ELF-1 (cell line): ENCODE results near the gene ZNF438.
"Not testable (repeated sequence)": the region's sequence is repeated elsewhere in the genome, so short reads cannot be mapped to it uniquely, and the experiment has no call there.

Experiments used
- DNase-seq: peaks from one replicate; pipeline ENCODE4 v3.0.0-alpha.2; 2016; ENCODE audit warnings: low read depth, low spot score

ZNF438 gene

DNA sequence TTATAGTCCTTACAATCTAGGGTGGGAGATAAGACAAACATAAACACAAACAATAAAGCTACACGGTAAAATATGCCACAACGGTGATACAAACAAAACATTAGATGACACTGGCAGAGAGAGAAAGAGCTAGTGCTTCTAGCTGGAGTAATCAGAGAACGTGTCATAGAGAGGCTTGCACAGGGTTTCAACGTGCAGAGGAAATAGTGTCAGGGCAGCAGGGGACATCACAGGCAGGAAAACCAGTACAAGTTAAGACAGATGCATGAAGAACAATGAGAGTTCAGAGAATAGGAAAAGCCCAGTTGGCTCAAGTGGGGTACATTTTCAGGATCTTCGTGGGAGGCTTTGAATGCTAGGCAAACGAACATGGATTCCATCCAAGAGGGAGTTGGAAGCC is 91.4 kb downstream of the ZNF438 start:
- DNase-seq: no peak

DNA sequence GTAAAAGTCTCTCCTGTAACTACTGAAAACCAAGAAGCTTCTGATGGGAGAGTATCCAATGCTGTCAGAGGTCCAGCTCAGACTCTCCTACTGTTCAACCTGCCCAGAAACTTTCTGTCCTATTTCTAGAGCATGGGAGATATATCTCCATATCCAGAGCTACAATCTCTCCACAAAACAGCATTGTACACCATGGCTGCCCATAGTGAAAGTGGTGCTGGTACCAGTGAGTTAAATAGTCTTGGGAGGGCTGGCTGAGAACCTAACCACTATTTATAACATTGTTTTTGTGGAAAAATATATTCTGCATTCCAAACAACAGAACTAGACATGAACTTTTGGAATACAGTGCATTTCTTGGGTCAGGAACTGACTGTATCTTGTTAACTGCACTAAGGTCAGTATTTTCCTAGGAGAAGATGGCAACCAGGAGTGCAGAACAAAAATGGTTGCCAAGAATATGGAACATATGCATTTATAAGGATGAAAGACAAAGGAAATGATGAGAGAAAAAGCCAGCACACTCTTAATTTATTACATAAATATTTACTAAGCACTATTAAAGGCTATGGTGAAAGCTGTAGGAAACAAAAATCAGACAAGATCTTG is 91.9 kb downstream of the ZNF438 start:
- no peak for DNase-seq

DNA sequence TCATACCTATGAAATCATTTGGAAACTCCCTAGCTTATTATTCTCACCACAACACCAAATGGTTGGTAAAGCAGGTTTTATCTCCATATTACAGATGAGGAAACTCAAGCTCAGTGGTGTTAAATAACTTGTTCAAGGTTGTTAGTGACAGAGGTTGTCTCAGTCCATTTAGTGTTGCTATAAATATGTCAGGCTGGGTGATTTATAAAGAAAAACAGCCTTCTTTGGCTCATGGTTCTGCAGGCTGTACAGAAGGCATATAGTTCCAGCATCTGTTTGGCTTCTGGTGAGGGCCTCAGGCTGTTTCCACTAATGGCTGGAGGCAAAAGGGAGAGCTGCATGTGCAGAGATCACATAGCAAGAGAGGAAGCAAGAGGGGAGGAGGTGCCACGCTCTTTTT is 96.6 kb downstream of the ZNF438 start:
- no peak for DNase-seq

DNA sequence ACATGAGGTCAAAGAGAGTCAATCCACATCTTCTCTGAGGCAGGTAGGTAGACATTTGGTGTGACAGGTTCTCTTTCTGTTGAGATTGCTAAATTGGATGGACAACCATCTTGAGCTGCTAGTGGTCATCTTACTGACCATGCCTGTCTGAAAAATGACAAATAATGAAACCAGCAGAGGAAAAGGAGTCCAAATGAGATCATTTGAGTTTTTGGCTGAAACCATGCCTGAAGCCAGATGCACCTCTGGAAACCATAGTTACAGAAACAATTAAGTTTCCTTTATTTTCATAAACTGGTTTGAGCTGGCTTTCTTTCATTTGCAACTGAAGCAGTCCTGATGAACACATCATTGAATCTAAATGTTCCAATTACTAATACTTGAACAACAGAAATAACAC is 100.6 kb downstream of the ZNF438 start:
- DNase-seq: no peak

DNA sequence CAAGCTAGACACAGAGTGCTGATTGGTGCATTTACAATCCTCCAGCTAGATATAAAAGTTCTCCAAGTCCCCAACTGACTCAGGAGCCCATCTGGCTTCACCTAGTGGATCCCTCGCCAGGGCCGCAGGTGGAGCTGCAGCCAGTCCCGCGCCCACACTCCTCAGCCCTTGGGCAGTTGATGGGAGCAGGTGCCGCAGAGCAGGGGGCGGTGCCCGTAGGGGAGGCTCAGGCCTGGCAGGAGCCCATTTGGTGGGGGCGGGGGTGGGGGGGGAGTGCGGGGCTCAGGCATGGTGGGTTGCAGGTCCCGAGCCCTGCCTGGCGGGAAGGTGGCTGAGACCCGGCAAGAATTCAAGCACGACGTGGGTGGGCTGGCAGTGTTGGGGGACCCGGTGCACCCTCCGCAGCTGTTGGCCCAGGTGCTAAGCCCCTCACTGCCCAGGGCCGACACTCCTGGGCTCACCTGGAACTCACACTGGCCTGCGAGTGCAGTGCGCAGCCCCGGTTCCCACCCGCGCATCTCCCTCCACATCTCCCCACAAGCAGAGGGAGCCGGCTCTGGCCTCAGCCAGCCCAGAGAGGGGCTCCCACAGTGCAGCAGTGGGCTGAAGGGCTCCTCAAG is 101.7 kb downstream of the ZNF438 start:
- no peak for DNase-seq

DNA sequence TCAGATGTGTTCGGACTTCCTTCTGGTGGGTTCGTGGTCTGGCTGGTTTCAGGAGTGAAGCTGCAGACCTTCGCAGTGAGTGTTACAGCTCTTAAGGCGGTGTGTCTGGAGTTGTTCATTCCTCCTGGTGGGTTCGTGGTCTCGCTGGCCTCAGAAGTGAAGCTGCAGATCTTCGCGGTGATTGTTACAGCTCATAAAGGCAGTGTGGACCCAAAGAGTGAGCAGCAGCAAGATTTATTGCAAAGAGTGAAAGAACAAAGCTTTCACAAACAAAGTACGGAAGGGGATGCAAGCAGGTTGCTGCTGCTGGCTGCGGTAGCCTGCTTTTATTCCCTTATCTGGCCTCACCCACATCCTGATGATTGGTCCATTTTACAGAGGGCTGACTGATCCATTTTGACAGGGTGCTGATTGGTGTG is 102.3 kb downstream of the ZNF438 start:
- DNase-seq: not testable (repeated sequence)

DNA sequence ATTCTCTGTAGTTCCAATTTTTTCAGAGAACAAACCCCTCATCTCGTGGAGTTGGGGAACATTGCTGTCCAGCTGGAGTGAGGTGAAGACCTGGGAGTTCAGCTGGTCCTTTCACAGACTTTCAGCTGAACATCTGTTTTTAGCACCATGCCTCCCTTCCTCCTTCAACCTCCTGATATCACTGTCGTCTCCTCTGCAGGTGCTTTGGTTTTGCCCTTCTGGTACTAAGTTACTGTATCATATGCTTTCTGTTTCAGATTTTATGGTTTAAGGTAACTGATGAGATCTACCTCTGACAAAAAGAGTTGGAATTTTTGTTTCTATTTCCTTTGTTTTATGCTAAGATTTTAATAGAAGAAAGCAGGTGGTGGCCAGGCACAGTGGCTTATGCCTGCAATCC is 102.9 kb downstream of the ZNF438 start:
- DNase-seq: no peak

DNA sequence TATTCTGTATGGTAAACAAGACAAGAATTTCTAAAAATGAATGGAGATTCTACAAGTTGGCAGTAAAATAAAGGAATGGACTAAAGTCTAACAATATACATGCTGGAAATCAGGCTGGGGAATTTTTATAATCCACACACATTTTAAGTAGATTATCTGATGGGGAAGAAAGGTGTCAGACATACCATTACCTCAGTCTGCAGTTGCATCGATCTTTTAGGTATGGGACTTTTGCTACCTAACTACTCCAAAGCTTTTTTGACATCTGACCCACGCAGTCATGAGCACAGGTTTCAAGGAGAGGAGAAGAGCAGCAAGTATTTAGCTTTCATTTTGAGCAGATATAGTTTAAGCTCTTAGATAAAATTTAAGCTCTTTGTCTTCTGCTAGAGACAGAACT is 113.0 kb downstream of the ZNF438 start:
- DNase-seq: no peak

DNA sequence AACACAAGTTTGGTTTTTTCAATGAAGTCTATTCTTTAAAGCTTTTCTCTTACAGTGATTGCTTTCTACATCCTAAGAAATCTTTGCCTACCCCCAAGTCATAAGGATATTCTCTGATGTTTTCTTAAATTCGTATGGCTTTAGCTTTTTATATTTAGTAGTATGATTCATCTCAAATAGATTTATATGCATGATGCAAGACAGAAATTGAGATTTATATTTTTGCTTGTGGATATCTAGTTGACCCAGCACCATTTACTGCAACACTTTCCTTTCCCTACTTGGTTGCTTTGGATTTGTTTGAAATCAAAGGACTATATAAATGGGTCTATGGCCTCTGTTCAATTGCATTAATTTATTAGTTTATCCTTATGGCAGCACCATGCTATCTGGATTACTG is 113.9 kb downstream of the ZNF438 start:
- DNase-seq: no peak

DNA sequence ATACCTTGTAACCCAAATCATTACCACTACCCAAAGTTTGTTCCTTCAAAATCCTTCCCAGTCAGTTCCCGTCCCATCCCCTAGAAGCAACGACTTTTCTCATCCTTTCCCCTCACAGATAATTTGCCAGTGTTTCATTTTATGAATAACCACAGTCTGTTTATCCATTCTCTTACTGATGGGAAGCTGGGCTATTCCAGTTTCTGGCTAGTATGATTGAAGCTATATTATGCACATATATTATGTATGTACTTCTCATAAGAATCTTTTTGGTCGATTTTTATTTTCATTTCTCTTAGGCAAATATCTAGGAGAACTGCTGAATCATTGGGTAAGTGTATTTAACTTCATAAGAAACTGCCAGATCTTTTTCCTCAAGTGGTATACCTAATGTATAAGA is 114.6 kb downstream of the ZNF438 start:
- DNase-seq: no peak

DNA sequence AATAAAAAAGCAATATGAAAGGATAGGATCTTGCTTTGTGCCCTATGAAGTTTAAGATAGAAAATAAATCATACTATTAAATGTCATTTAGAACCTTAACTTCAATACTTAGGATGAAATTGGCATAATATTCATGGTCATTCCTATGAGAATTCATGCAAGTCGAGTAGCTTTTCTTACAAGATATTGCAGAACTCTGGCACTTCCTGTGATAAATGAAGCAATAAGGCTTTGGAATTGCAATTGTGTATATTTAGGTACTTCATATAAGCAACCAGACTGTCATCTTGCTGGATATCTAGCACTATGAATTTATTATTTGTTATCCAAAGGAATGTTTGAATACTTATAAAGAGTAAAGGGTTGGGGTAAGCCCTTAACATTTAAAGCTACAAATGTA is 116.5 kb downstream of the ZNF438 start:
- no peak for DNase-seq

DNA sequence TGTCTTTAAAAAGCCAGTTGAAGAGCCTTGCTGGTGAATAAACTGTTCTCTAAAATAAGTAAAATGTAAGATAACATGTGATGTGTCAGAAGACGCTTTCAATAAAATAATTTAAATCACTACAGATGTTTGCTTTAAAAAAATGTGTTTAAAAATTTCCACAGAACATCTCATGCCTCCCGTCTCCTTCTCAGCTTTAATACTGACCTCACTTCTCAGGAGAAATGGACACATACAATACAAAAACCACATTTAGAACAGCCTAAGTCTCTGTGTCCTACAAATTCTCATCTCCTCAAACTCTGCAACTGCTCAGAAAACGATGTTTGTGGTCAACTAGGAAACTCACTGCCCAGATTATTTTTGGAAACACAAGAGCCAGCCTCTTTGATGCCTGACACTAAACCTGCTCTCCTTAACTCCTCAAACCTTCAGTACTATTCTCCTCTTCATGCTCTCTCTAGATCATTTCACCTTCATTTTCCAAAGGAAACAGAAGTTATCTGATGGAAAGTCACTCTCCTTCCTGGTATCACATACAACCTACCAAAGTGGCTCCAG is 120.3 kb downstream of the ZNF438 start:
- DNase-seq: no peak

DNA sequence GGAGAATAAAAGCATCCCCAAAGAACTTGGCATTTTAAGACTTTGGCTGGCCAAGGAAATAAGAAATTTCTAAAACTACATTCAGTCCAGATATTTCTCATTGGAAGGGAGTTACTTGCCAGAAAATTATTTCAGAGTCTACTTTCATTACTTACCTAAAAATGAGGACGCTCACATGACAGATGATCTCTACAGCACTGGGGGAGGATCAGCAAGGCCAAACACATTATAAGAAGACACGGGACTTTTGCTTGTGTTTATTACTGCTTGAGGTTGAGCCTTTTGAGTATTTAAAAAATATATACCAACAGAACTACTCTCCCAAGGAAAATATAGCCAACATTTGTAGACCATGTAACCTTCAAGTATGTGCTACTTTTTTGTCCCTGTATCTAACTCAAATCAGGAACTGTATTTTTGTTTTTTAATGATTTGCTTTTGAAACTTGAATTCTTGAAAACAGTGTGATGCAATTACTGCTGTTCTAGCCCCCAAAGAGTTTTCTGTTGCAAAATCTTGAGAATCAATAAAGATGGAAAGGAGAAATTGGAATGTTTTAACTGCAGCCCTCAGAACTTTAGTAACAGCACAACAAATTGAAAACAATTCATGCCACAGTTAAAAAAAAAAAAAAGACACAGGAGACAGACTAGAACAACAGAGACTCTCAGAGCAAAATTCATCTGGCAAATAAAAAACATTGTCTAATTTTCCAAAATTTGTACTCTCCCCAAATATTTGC is 128.1 kb downstream of the ZNF438 start:
- no peak for DNase-seq

DNA sequence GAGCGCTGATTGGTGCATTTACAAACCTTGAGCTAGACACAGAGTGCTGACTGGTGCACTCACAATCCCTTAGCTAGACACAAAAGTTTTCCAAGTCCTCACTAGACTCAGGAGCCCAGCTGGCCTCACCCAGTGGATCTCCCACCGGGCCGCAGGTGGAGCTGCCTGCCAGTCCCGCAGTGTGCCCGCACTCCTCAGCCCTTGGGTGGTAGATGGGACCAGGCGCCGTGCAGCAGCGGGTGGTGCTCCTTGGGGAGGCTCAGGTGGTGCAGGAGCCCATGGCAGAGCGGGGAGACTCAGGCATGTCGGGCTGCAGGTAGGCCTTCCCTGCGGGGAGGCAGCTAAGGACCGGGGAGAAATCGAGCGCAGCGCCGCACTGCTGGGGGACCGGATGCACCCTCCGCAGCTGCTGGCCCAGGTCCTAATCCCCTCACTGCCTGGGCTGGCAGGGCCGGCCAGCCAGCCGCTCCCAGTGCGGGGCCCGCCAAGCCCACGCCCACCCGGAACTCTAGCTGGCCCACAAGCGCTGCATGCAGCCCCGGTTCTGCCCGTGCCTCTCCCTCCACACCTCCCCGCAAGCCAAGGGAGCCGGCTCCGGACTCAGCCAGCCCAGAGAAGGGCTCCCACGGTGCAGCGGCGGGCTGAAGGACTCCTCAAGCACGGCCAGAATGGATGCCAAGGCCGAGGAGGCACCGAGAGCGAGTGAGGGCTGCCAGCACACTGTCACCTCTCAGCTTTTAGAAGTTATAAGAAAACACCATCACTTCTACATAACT is 128.9 kb downstream of the ZNF438 start:
- DNase-seq: no peak

DNA sequence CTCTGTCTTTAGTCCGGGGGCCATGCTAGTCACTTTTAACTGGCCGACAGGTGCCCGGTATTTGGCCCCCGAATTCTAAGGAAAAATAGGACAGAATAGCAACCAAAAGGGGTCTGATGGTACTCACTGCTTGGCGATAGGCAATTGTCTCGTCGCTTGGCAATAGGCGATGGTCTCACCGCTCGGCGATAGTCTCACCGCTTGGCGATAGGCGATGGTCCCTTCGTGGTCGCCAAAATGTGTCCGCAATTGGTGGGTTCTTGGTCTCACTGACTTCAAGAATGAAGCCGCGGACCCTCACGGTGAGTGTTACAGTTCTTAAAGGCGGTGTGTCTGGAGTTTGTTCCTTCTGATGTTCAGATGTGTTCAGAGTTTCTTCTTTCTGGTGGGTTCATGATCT is 130.2 kb downstream of the ZNF438 start:
- not testable (repeated sequence) for DNase-seq

DNA sequence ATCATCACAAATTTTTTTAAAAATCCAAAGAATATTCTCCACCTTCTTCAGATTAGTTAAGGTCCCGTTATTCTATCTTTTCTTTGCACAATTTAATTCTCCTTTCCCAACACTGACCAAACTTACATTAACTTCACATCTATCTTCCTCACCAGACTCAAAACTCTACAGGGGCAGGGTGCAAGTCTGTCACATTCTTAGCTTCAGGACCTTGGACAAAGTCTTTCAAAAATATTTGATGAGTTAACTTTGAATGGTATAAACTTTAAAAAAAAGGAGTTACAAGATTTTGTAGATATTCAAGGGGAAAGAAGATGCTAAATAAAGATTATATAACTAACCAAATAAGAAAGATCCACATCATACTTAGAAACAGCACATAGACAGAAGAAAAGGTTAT is 132.7 kb downstream of the ZNF438 start:
- no peak for DNase-seq

DNA sequence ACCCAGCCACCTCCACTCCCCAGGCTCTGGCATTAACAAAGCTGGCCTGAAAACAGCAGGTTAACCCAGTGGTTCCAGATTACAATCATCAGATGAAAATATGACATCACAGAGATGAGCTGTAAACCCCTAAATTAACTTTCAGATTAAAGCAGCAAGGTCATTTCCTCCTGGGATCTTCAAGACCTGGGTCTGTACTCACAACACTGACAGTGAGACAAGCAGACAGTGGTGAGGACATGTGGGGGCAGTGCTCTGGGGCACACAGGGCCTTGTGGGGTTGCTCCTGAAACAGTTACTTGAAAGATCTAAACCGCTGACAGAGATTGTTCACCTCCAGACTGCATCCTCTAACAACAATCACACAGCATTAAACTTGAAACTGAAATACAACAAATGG is 134.1 kb downstream of the ZNF438 start:
- DNase-seq: no peak

DNA sequence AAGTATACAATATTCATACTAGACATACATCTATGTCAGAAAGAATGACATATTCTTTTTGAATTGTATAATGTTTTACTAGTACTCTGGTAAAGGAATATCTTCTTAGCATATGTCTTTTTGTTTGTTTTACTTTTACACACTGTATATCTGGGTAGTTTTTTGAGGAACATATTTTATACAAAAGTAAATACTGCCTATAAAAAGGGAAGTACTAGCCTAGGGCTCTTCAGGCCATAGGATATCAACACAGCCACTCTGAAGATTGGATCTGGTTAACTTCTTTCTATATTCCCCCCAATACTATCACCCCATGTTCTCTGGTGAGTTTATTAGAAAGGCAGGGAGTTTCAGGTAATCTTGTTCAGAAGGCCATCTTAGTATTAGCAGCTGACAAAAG is 134.6 kb downstream of the ZNF438 start:
- no peak for DNase-seq

DNA sequence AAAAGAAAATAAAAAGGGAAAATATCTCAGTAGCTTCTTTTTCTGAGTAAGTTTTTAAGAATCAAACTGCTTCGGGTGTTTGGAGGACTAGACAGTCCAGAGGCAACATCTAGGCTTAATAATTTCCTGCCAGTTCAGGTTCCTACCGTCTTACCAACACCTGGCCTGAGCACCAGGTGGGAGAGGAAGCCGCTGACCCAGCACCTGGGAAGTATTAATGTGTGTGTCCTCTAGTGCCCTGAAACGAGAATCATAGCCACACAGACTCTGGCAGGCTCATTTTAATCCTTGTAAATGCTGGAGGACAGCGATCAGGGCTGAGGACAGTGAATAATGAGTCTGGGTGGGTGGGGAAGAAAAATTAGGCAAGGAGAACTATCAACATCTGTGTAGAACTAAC is 137.4 kb downstream of the ZNF438 start:
- no peak for DNase-seq

DNA sequence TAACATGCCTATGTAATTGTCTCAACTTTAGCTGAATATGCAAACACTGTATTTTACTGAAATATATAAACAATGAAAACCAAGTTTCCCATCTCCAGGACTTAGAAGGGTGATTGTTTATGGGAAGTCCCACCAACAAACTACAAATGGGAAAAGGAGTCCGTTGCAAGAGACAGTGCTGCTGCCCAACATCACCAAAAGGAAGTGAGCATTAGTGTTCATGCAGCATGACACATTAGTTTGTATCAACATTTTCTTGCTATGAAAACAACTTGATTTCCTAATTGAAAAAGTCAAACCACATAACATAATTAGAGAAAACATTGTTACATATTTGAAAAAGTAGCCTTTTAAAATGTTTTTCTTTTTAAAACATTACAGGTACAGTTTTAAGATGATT is 138.5 kb downstream of the ZNF438 start:
- no peak for DNase-seq

DNA sequence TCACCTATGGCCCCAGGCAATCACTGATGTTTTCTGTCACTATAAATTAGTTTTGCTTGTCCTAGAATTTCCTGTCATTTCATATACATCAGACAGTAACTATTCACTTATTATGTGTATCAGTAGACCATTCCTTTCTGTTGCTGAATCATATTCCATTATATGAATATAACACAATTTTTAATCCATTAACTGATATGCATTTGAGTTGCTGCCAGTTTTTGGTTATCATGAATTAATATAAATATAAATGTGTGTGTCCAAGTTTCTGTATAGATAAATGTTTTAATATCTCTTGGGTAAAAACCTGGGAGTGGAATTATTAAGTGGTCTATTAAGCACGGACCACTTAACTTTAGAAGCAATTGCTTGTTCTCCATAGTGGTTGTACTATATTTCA is 143.8 kb downstream of the ZNF438 start:
- no peak for DNase-seq

DNA sequence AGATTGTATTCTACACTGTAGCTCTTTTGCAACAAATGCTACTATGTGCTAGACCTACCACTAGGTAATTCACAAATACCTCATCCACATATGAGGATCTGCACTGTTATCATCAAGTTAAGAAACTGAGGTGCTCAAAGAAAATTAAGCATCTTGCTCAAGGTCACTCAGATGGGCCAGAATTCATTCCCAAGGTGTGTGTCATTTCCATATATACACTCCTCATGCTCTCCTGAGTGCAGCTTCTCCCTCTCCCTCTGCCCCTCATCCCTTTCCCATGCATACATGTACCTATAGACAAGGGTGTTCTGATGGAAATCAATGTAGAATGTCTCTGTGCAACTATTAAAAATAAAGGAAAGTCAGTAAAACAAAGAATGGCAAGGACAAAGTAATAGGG is 146.2 kb downstream of the ZNF438 start:
- DNase-seq: no peak
